Breast epithelium (tissue), 4 donors: ENCODE measurements around the gene ARL5C. TPM values are rescaled to one million over a fixed set of nuclear protein-coding genes. Genes with fewer than 3 reads are reported as not detected.
A peak's percentile ranks its signal among the peaks of the same experiment; 100 is the strongest.

Source experiments
- DNase-seq, 2 donors: peaks; one replicate each; pipeline ENCODE4 v3.0.0-alpha.2; 2019; ENCODE audit warnings: low spot score in 2 of 2
- H3K27ac ChIP-seq, 2 donors: fragments of 200-600 bp; sonication (generic) in 1 of 2; one replicate each; pipeline ENCODE4 v1.5.1; 2016 to 2019; ENCODE audit warnings: mild to moderate bottlenecking in 1 of 2
- H3K27me3 ChIP-seq, 2 donors: fragments of 200-600 bp; sonication (generic) in 1 of 2; one replicate each; pipeline versions ENCODE4 v1.5.1 to v1.6.0; 2017 to 2019; ENCODE audit warnings: control low read depth in 1 of 2, mild to moderate bottlenecking in 1 of 2
- H3K36me3 ChIP-seq: fragments of 200-600 bp; one replicate; pipeline ENCODE4 v1.5.1; 2019
- H3K4me1 ChIP-seq, 2 donors: fragments of 200-600 bp; sonication (generic); one replicate each; pipeline ENCODE4 v1.5.1; 2016 to 2019; ENCODE audit warnings: control low read depth in 1 of 2
- H3K4me3 ChIP-seq, 3 donors: fragments of 200-600 bp; sonication (generic); 1 replicate in 2 of 3; 2 replicates in 1 of 3; pipeline ENCODE4 v1.5.1; 2016 to 2019; ENCODE audit warnings: mild to moderate bottlenecking in 3 of 3, moderate library complexity in 2 of 3
- H3K9me3 ChIP-seq, 2 donors: fragments of 200-600 bp; sonication (generic) in 1 of 2; one replicate each; pipeline ENCODE4 v1.5.1; 2016 to 2019; ENCODE audit warnings: control low read depth in 1 of 2
- CTCF ChIP-seq, 3 donors: fragments of 450-650 bp; IDR thresholded peaks; one replicate each; pipeline ENCODE4 v1.5.1; 2016 to 2017; ENCODE audit warnings: antibody characterized with exemption in 3 of 3, mild to moderate bottlenecking in 3 of 3, moderate library complexity in 3 of 3
- POLR2A ChIP-seq: fragments of 450-650 bp; IDR thresholded peaks from one replicate; pipeline ENCODE4 v1.6.1; 2016; ENCODE audit warnings: antibody characterized with exemption, mild to moderate bottlenecking, moderate library complexity
- POLR2AphosphoS5 ChIP-seq, 3 donors: sonication (generic); formaldehyde crosslinking; IDR thresholded peaks; one replicate each; pipeline ENCODE4 v1.6.1; 2017; ENCODE audit warnings: antibody characterized with exemption in 3 of 3
- intact Hi-C: fragments of 100-400 bp; cut with DNase I; formaldehyde crosslinking; loops from one replicate; pipeline ENCODE4 v1.15.1; 2023; ENCODE audit warnings: low total_unique reads
- total RNA-seq, 3 donors: library from RNA; depleted of rRNA; stranded (reverse); fragments of >200 nt; gene quantifications; one replicate each; pipeline ENCODE4 v1.1.0, GENCODE V29; 2016

Gene ARL5C
- total RNA-seq, 3 donors from 2014 or later: not detected

GRCh38 chr17:39141915-39142664 is 23.9 kb downstream of the ARL5C start:
- Histone ChIP-seq H3K4me1 (peaks cover 6 to 8% of the 10 kb centered on the region in 2 donors), H3K9me3 (no peaks in the 10 kb centered on the region), H3K27me3 (no peaks in the 10 kb centered on the region), H3K36me3 (no peaks in the 10 kb centered on the region), H3K4me3 (no peak overlapping the region), H3K27ac (no peak overlapping the region)
- no peak for DNase-seq
- TF ChIP-seq POLR2AphosphoS5 (IDR thresholded peaks at IDR 0.05) (no peak), POLR2A (no peak), CTCF (IDR thresholded peaks at IDR 0.05) (no peak)
- intact Hi-C loops: no loop called here

- Histone ChIP-seq H3K27me3 (no peaks in the 10 kb centered on the region), H3K36me3 (no peaks in the 10 kb centered on the region), H3K4me1 (peaks cover 6 to 8% of the 10 kb centered on the region in 2 donors), H3K4me3 (no peak overlapping the region), H3K27ac (no peak overlapping the region), H3K9me3 (no peaks in the 10 kb centered on the region)
- intact Hi-C loops: no loop called here
- no peak for DNase-seq
- TF ChIP-seq CTCF (IDR thresholded peaks at IDR 0.05) (no peak), POLR2A (no peak), POLR2AphosphoS5 (IDR thresholded peaks at IDR 0.05) (no peak)
Measured at GRCh38 chr17:39141294-39141693, 24.7 kb downstream of the ARL5C start.

- Histone ChIP-seq H3K9me3 (no peaks in the 10 kb centered on the region), H3K27me3 (no peaks in the 10 kb centered on the region), H3K4me1 (peaks cover 4 to 6% of the 10 kb centered on the region in 2 donors), H3K36me3 (no peaks in the 10 kb centered on the region), H3K27ac (peak overlapping the region; percentile 68 to 83), H3K4me3 (no peak overlapping the region)
- no peak for TF ChIP-seq POLR2A
- no peak for TF ChIP-seq POLR2AphosphoS5 (IDR thresholded peaks at IDR 0.05)
- TF ChIP-seq CTCF (IDR thresholded peaks at IDR 0.05): no peak
- DNase-seq: no peak
- intact Hi-C loops: no loop called here
Measured at GRCh38 chr17:39139561-39139960, 26.4 kb downstream of the ARL5C start.

GRCh38 chr17:39139161-39139511 is 26.8 kb downstream of the ARL5C start:
- no peak for TF ChIP-seq CTCF (IDR thresholded peaks at IDR 0.05)
- TF ChIP-seq POLR2AphosphoS5 (IDR thresholded peaks at IDR 0.05): peak in 1 of 3 donors; percentile 8
- Histone ChIP-seq H3K9me3 (no peaks in the 10 kb centered on the region), H3K27ac (peak overlapping the region; percentile 68 to 83), H3K4me1 (peaks cover 2 to 3% of the 10 kb centered on the region in 2 donors), H3K36me3 (no peaks in the 10 kb centered on the region), H3K4me3 (no peak overlapping the region), H3K27me3 (no peaks in the 10 kb centered on the region)
- DNase-seq: no peak
- intact Hi-C loops: no loop called here

- intact Hi-C loops: no loop called here
- DNase-seq: no peak
- no peaks in the 10 kb centered on the region for H3K4me1 ChIP-seq
- H3K4me3 ChIP-seq: no peak overlapping the region
- H3K9me3 ChIP-seq: no peaks in the 10 kb centered on the region
- no peaks in the 10 kb centered on the region for H3K27me3 ChIP-seq
- peak overlapping the region; percentile 68 to 83 for H3K27ac ChIP-seq
- no peaks in the 10 kb centered on the region for H3K36me3 ChIP-seq
- TF ChIP-seq POLR2AphosphoS5 (IDR thresholded peaks at IDR 0.05) (no peak), POLR2A (no peak), CTCF (IDR thresholded peaks at IDR 0.05) (no peak)
Measured at GRCh38 chr17:39138431-39139160, 27.4 kb downstream of the ARL5C start.
